ENCODE results near the gene MED9. TPM values are rescaled to one million over a fixed set of nuclear protein-coding genes. Genes with fewer than 3 reads are reported as not detected.

The MED9 gene
- total and polyA plus RNA-seq, 2 of the 4 experiments (the other 2 are of a cell fraction), result 6.1 to 10.1 TPM

GRCh38 chr17:17525311-17525710 is 48.5 kb downstream of the MED9 start:
- no peak overlapping the region for H3K18ac ChIP-seq (ENCODE audit: low read depth, low read length)
- no peak overlapping the region for H3K4me2 ChIP-seq (ENCODE audit: low read depth, low read length)
- in situ Hi-C loops (cut with MboI; ENCODE audit: low sequenced_read_pairs), result no loop called here
- no peak overlapping the region for H2AK5ac ChIP-seq (ENCODE audit: low read depth, low read length)
- H4K20me1 ChIP-seq (ENCODE audit: insufficient read depth, low read length), result no peaks in the 10 kb centered on the region; the same call in 1 of the 2 replicates
- no peaks in the 10 kb centered on the region for H3K36me3 ChIP-seq (ENCODE audit: control insufficient read depth, insufficient read depth, low read length)
- dilution Hi-C loops (cut with HindIII; ENCODE audit: low sequenced_read_pairs, unreplicated experiment), result no loop called here
- H3K56ac ChIP-seq (ENCODE audit: extremely low read depth, insufficient read depth, low read length), result no peak overlapping the region
- no peak overlapping the region for H3K14ac ChIP-seq (replicated peaks; ENCODE audit: low read depth, low read length)
- H2AK9ac ChIP-seq (replicated peaks; ENCODE audit: low read depth, low read length, poor library complexity), result no peak overlapping the region
- WGBS, 2 experiments (ENCODE audit: extremely low coverage in 2 of 2, insufficient read length in 1 of 2), result 85% methylated on average over 10 of the region's 15 CpGs; no CpG with 5 or more reads in 1 of the 2 experiments
- ChIA-PET POLR2A (ENCODE audit: unreplicated experiment) (no interaction called here), CTCF (no interaction called here)
- no peaks in the 10 kb centered on the region; the same call in 1 of the 2 replicates for H3K27me3 ChIP-seq (ENCODE audit: control insufficient read depth, insufficient read depth, low read length)
- H2BK5ac ChIP-seq (ENCODE audit: low read depth, low read length, poor library complexity, severe bottlenecking), result no peak overlapping the region
- no peak overlapping the region for H4K5ac ChIP-seq (ENCODE audit: low read depth, low read length)
- ATAC-seq (ENCODE audit: low read depth), result no peak
- H4K8ac ChIP-seq (ENCODE audit: low read depth in 2 of 2, low read length in 2 of 2), result no peak overlapping the region
- intact Hi-C loops (cut with micrococcal nuclease), result no loop called here
- H2BK15ac ChIP-seq (ENCODE audit: low read depth, low read length), result no peak overlapping the region
- no peaks in the 10 kb centered on the region for H3K4me1 ChIP-seq (ENCODE audit: control insufficient read depth, insufficient read depth, low read length)
- no peak overlapping the region for H3K27ac ChIP-seq (ENCODE audit: insufficient read depth, low read length)
- no peak overlapping the region for H3K9ac ChIP-seq (ENCODE audit: low read depth, low read length)
- no peak overlapping the region for H3K4me3 ChIP-seq (ENCODE audit: insufficient read depth, low read depth, low read length)
- H2BK120ac ChIP-seq (ENCODE audit: low read depth, low read length), result no peak overlapping the region
- DNase-seq, result no peak
- H3K23ac ChIP-seq (ENCODE audit: low read depth, low read length), result no peak overlapping the region
- no peaks in the 10 kb centered on the region for H3K9me3 ChIP-seq (ENCODE audit: control insufficient read depth, insufficient read depth, low read length)
- H3K79me1 ChIP-seq (ENCODE audit: low read depth in 1 of 2, low read length in 2 of 2), result 0 out of 4 replicates have a peak, but pooled peaks cover 0 to 3% of the 10 kb centered on the region in 2 experiments
- H2BK20ac ChIP-seq (ENCODE audit: low read depth, low read length), result no peak overlapping the region
- no peak for TF ChIP-seq CEBPB (IDR thresholded peaks at IDR 0.05; ENCODE audit: low read depth, low read length)
- no peak for TF ChIP-seq MAZ (IDR thresholded peaks at IDR 0.05; ENCODE audit: borderline replicate concordance, low read depth, low read length)
- no peak for TF ChIP-seq MXI1 (IDR thresholded peaks at IDR 0.05; ENCODE audit: borderline replicate concordance, low read depth, low read length)
- no peak for TF ChIP-seq FOS (IDR thresholded peaks at IDR 0.05; ENCODE audit: low read depth, low read length)
- TF ChIP-seq RAD21 (IDR thresholded peaks at IDR 0.05; ENCODE audit: low read length), result no peak
- TF ChIP-seq CHD1 (IDR thresholded peaks at IDR 0.05; ENCODE audit: low read depth, low read length), result no peak
- no peak for TF ChIP-seq ELK1 (IDR thresholded peaks at IDR 0.05; ENCODE audit: borderline replicate concordance, low read depth, low read length)
- TF ChIP-seq MAFK (IDR thresholded peaks at IDR 0.05; ENCODE audit: low read depth, low read length), result no peak
- TF ChIP-seq CTCF (conservative IDR thresholded peaks at IDR 0.05; ENCODE audit: low read depth, low read length), result no peak
- TF ChIP-seq RCOR1 (IDR thresholded peaks at IDR 0.05; ENCODE audit: insufficient replicate concordance, low read length), result no peak
- no peak overlapping the region for H2AFZ ChIP-seq (replicated peaks; ENCODE audit: low read length, poor library complexity)
- H3K9me1 ChIP-seq (ENCODE audit: insufficient read depth, low read length), result no peaks in the 10 kb centered on the region
- H4K91ac ChIP-seq (ENCODE audit: insufficient read depth, low read depth, low read length), result no peak overlapping the region
- no peak overlapping the region for H3K4ac ChIP-seq (ENCODE audit: low read depth, low read length)
- BruUV-seq (replicated peaks), result no TSS peak
